Temporal lobe (tissue), 1 donor: Measurements from ENCODE around the gene ATP5F1C. TPM values are rescaled to one million over a fixed set of nuclear protein-coding genes. Genes with fewer than 3 reads are reported as not detected.

Experiments used
- total RNA-seq: library from RNA; depleted of rRNA; stranded (reverse); fragments of >200 nt; gene quantifications from one replicate; pipeline ENCODE4 v1.2.3, GENCODE V29; 2014

The ATP5F1C gene
- total RNA-seq, 1 donor from 2014 or later: 292 TPM

Other genes with a start within 250 kb of the ATP5F1C start
- 14.3 TPM for gene ITIH5, start 121.2 kb upstream of the ATP5F1C start, total RNA-seq
- 8.4 TPM for gene ITIH2, start 84.9 kb upstream of the ATP5F1C start, total RNA-seq
- gene KIN, start 184 bp upstream of the ATP5F1C start, total RNA-seq: 8.1 TPM
- 2.7 TPM for gene TAF3, start 30.3 kb downstream of the ATP5F1C start, total RNA-seq